Hepatic stellate cell (primary cell): ENCODE measurements around the gene RCE1.

Experiments used
- DNase-seq: peaks from one replicate; pipeline ENCODE4 v3.0.0; 2011; ENCODE audit warnings: low spot score

The RCE1 gene

GRCh38 chr11:66845143-66845875 lies 2.1 kb downstream of the RCE1 start:
- DNase-seq = peak; percentile 1

GRCh38 chr11:66845876-66846212 lies 2.6 kb downstream of the RCE1 start:
- DNase-seq = no peak

GRCh38 chr11:66846671-66847091 lies 3.4 kb downstream of the RCE1 start:
- DNase-seq = peak; percentile 1

- no peak for DNase-seq
Observed at GRCh38 chr11:66847461-66848232, 4.4 kb downstream of the RCE1 start.

- DNase-seq = no peak
Observed at GRCh38 chr11:66848671-66849500, 5.6 kb downstream of the RCE1 start.

- DNase-seq = no peak
Observed at GRCh38 chr11:66849501-66850234, 6.4 kb downstream of the RCE1 start.

- no peak for DNase-seq
Observed at GRCh38 chr11:66850235-66850587, 7.0 kb downstream of the RCE1 start.

GRCh38 chr11:66850588-66851238 lies 7.5 kb downstream of the RCE1 start:
- no peak for DNase-seq

- DNase-seq = no peak
Observed at GRCh38 chr11:66851239-66851596, 8.0 kb downstream of the RCE1 start.

- no peak for DNase-seq
Observed at GRCh38 chr11:66851698-66852465, 8.6 kb downstream of the RCE1 start.

- DNase-seq = no peak
Observed at GRCh38 chr11:66852466-66853241, 9.4 kb downstream of the RCE1 start.

GRCh38 chr11:66853242-66854229 lies 10.3 kb downstream of the RCE1 start:
- DNase-seq = no peak

GRCh38 chr11:66854231-66854661 lies 11.0 kb downstream of the RCE1 start:
- no peak for DNase-seq

GRCh38 chr11:66854729-66855211 lies 11.5 kb downstream of the RCE1 start:
- no peak for DNase-seq

GRCh38 chr11:66855574-66856495 lies 12.6 kb downstream of the RCE1 start:
- DNase-seq = peak; percentile 99

- no peak for DNase-seq
Observed at GRCh38 chr11:66856496-66857233, 13.4 kb downstream of the RCE1 start, which contains the start of gene LRFN4. Gene LRFN4, plus strand, starts transcription at chr11:66857064. Its CDS starts 681 bp downstream, at chr11:66857745.
